ENCODE data around the gene FCHSD1.

Gene FCHSD1

DNA sequence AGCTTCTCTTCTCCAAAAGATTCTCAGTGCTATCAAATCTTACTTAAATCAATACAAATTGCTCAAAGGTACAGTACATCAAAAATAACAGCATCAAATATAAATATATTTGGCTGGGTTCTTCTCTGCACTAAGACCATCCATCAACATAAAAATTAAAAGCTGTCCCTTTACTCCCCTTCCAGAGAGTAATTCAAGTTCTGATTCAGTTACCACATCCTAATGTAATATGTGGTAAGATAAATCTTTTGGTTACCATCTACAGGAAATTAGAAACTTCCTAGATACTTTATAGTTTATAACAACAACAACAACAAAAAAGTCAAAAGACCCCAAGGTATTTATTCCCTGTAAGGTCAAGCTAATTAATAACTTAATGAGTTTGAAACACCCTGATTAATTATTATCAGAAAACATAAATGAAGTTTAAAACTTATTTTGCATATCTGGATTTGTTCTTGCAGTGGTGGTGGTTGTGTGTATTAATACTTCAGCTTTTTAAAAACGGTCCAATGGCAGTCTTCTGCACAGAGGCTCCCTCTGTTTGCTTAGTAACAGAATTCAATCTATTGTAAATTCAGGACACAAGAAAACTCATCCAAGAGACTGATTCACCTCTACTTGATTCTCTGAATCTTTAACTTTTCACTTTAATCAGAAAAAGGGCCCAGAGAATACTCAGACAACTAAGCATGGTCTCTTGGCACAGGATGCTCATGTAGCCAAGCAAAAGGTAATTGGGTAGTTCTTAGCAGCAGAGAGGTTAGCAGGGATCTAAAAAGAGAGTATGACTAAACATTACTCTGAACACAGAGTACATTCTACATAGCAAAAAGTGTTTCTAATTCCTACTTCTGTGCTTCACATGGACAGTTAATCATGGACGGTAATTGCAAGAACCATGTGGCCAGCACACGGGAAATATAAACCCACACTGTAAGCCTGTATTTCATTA lies 52.5 kb downstream of the FCHSD1 start:
- Mint-ChIP-seq H3K9me3 (ENCODE audit: low read depth) (no peaks in the 10 kb centered on the region), H3K36me3 (peaks cover 10% of the 10 kb centered on the region), H3K27ac (peak overlapping the region; percentile 78), H3K27me3 (no peaks in the 10 kb centered on the region), H3K4me3 (no peak overlapping the region), H3K4me1 (ENCODE audit: low read depth) (peaks cover 77% of the 10 kb centered on the region)

DNA sequence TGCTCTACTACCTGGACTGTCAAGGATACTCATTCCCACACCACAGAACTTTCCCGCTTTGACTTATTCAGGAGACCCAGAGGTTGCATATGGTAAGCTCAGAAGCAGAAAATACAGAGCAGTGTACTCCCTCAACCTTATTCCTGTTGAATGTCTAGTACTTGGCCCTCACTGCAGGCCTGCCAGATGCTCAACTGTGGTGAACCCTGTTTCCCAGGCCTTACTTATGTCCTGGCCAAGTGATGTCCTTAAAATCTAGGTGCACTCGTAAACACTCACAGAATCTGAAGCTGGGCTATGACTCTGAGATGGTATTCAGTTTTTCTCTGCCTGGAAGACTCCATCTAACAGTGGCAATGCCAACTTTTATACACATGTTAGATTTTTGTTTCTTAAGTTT lies 53.4 kb downstream of the FCHSD1 start:
- Mint-ChIP-seq H3K9me3 (ENCODE audit: low read depth) (no peaks in the 10 kb centered on the region), H3K27ac (peak overlapping the region; percentile 55), H3K27me3 (no peaks in the 10 kb centered on the region), H3K4me3 (no peak overlapping the region), H3K4me1 (ENCODE audit: low read depth) (peaks cover 75% of the 10 kb centered on the region), H3K36me3 (peaks cover 10% of the 10 kb centered on the region)

DNA sequence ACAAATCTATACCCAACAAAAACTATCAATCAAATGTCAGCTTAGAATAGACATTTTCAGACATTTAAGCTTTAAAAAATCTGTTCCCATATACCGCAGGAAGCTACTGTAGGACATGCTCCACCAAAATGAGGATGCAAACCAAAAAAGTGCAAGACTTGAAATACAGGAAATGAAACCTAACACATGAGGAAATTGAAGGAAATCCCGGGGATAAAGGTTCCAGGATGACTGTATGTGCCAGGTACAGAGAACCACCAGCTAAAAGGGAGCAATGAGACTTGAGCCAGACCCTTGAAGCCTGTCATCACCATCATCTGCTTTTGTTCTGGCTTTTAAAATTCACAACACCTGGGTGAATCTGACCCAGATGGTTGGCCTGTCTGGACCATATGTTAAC lies 53.8 kb downstream of the FCHSD1 start:
- no peaks in the 10 kb centered on the region for H3K27me3 Mint-ChIP-seq
- H3K4me1 Mint-ChIP-seq (ENCODE audit: low read depth), result peaks cover 75% of the 10 kb centered on the region
- H3K27ac Mint-ChIP-seq, result peak overlapping the region; percentile 55
- peaks cover 10% of the 10 kb centered on the region for H3K36me3 Mint-ChIP-seq
- no peaks in the 10 kb centered on the region for H3K9me3 Mint-ChIP-seq (ENCODE audit: low read depth)
- H3K4me3 Mint-ChIP-seq, result peak overlapping the region; percentile 20

DNA sequence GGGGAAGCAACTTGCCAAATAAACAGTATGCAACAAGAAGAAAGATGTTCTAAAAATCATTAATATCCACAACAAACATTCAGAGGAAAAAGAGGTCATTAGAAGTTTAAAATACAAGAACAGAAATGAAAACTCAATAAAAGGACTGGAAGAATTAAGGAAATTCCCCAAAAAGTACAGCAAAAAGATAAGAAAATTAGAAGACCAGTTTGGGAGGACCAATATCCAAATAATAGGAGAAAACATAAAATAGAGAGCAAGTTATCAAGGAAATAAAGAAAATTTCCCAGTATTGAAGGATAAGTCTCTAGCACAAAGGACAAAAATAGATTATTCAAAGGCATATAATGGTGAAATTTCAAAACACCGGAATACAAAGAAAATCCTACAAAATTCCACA lies 54.4 kb downstream of the FCHSD1 start:
- Mint-ChIP-seq H3K27ac (peak overlapping the region; percentile 55), H3K4me1 (ENCODE audit: low read depth) (peaks cover 75% of the 10 kb centered on the region), H3K4me3 (no peak overlapping the region), H3K9me3 (ENCODE audit: low read depth) (no peaks in the 10 kb centered on the region), H3K36me3 (peaks cover 10% of the 10 kb centered on the region), H3K27me3 (no peaks in the 10 kb centered on the region)

DNA sequence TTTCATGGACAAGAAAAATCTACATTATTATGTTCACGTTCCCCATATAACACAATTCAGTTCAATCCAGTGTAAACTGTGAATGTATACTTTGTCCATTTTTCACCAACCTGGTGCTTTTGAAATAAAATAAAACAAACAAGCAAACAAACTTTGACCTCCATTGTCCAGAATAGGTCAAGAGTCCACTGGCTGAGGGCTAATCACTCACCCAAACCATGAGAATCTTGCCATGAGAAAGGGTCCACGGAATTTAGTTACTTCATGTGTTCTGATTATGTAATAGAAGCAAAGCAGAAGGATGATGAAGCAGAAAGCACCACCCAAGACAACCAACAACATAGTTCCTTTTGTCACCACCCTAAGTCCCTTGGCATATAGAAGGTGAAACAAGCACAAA lies 61.1 kb downstream of the FCHSD1 start:
- H3K36me3 Mint-ChIP-seq, result peaks cover 2% of the 10 kb centered on the region
- no peak overlapping the region for H3K4me3 Mint-ChIP-seq
- no peaks in the 10 kb centered on the region for H3K9me3 Mint-ChIP-seq (ENCODE audit: low read depth)
- H3K27me3 Mint-ChIP-seq, result no peaks in the 10 kb centered on the region
- peaks cover 45% of the 10 kb centered on the region for H3K4me1 Mint-ChIP-seq (ENCODE audit: low read depth)
- H3K27ac Mint-ChIP-seq, result no peak overlapping the region
